Measurements from ENCODE around the gene GOLGA8S. TPM values are rescaled to one million over a fixed set of nuclear protein-coding genes. Genes with fewer than 3 reads are reported as not detected.
"Not testable (repeated sequence)": the region's sequence is repeated elsewhere in the genome, so short reads cannot be mapped to it uniquely, and the experiment has no call there.

GOLGA8S gene, protein sequence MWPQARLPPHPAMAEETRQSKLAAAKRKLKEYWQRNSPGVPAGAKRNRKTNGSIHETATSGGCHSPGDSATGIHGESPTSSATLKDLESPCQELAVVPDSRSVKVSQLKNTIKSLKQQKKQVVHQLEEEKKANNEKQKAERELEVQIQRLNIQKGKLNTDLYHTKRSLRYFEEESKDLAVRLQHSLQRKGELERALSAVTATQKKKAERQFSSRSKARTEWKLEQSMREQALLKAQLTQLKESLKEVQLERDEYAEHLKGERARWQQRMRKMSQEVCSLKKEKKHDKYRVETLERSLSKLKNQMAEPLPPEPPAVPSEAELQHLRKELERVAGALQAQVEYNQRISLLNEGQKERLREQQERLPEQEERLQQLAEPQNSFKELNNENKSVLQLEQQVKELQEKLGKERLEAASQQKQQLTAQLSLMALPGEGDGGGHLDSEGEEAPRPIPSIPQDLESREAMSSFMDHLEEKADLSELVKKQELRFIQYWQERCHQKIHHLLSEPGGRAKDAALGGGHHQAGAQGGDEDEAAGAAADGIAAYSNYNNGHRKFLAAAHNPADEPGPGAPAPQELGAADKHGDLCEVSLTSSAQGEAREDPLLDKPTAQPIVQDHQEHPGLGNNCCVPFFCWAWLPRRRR
- total RNA-seq: under 1 TPM; 0.23 to 0.25 TPM

GRCh38 chr15:23354448-23354847 is at the start of gene GOLGA8S:
GOLGA8S (plus strand) TSS chr15:23354748; CDS start chr15:23354810, 62 bp downstream.
- not testable (repeated sequence) for DNase-seq (ENCODE audit: low spot score in 2 of 2); ATAC-seq; H3K27ac Mint-ChIP-seq; H3K36me3 Mint-ChIP-seq; H3K9me3 Mint-ChIP-seq

DNA sequence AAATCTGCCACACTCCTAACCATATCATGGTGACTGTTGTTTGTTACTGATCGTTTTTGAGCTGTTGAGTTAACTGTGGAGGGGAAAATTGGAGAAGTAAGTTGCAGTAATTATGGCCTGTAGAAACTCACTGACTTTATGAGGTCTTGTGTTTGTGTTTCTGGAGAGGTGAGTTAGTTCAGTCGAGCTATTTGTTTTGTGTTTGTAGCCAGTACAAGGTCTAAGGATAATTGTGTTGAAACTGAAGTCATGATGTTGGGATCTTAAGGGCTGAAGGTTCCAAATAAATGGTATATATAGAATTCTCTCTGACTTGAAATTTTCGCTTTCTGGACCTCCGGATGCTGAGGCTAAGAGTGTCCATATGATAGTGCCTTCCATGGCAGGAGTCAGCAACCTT is 49.7 kb upstream of the GOLGA8S start:
- not testable (repeated sequence) for DNase-seq (ENCODE audit: low spot score in 2 of 2); H3K9me3 Mint-ChIP-seq; ATAC-seq
- H3K36me3 Mint-ChIP-seq: peaks cover 5 to 17% of the 10 kb centered on the region in 2 donors
- H3K27ac Mint-ChIP-seq: peak overlapping the region in 1 of 2 donors; percentile 87

- not testable (repeated sequence) for ATAC-seq; DNase-seq (ENCODE audit: low spot score in 2 of 2); H3K9me3 Mint-ChIP-seq
- H3K27ac Mint-ChIP-seq: peak overlapping the region in 1 of 2 donors; percentile 25
- peaks cover 5 to 19% of the 10 kb centered on the region in 2 donors for H3K36me3 Mint-ChIP-seq
Measured at GRCh38 chr15:23305921-23306320, 48.6 kb upstream of the GOLGA8S start.

DNA sequence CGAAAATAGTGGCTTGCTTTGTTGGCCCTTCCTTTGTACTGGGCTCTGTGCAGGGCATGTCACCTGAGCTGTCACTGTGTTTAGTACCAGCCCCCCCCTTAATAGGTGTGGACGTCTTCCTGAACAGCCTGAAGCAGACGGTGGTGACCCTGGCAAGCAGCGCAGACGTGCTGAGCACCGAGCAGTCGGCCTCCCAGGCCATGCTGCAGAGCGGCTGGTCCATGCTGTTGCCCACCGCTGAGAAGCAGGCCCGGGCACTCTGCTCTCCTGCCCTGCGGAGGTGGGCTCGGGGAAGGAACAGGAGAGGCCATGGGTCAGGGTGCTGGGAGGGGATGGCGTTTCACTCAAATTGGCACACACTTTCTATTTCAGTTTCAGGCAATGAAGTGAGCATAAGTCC is 43.3 kb upstream of the GOLGA8S start:
- not testable (repeated sequence) for H3K27ac Mint-ChIP-seq; ATAC-seq; H3K9me3 Mint-ChIP-seq; DNase-seq (ENCODE audit: low spot score in 2 of 2)
- peaks cover 5 to 18% of the 10 kb centered on the region in 2 donors for H3K36me3 Mint-ChIP-seq

DNA sequence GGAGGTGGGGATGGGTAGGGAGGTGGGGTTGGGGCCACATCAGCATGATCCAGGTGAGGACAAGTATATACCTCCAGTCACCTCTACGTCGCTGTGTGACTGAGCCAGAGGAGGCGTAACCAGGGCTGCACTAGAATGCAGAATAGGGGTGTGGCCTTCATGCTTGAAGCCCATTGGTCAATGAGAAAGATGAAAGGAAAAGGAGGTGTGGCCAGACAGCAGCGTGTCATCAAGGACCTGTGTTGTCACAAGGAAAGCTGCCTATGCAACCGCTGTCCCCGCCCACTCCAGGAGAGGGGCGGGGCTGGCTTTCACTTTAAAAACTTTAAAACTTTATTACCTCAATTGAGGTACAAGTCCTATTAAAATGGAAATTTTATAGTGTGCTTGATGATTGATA is 20.5 kb upstream of the GOLGA8S start, which contains the start of gene GOLGA6L26:
Gene GOLGA6L26 (minus strand): TSS at position 101 of the 400 bp plus-strand sequence. CDS start 61 bp downstream, at position 40.
- ATAC-seq; H3K36me3 Mint-ChIP-seq; H3K9me3 Mint-ChIP-seq; H3K27ac Mint-ChIP-seq; DNase-seq (ENCODE audit: low spot score in 2 of 2): not testable (repeated sequence)

- not testable (repeated sequence) for ATAC-seq; H3K9me3 Mint-ChIP-seq; H3K27ac Mint-ChIP-seq; DNase-seq (ENCODE audit: low spot score in 2 of 2); H3K36me3 Mint-ChIP-seq
Measured at GRCh38 chr15:23362622-23363021, 8.1 kb downstream of the GOLGA8S start.

- not testable (repeated sequence) for H3K27ac Mint-ChIP-seq; DNase-seq (ENCODE audit: low spot score in 2 of 2); ATAC-seq; H3K36me3 Mint-ChIP-seq; H3K9me3 Mint-ChIP-seq
Measured at GRCh38 chr15:23364261-23364660, 9.7 kb downstream of the GOLGA8S start.

GRCh38 chr15:23370578-23370977 is 16.0 kb downstream of the GOLGA8S start:
- H3K27ac Mint-ChIP-seq: no peak overlapping the region
- no peak for DNase-seq (ENCODE audit: low spot score in 2 of 2)
- no peaks in the 10 kb centered on the region for H3K36me3 Mint-ChIP-seq
- no peaks in the 10 kb centered on the region for H3K9me3 Mint-ChIP-seq
- no peak for ATAC-seq

- not testable (repeated sequence) for H3K9me3 Mint-ChIP-seq; H3K27ac Mint-ChIP-seq; H3K36me3 Mint-ChIP-seq; ATAC-seq; DNase-seq (ENCODE audit: low spot score in 2 of 2)
Measured at GRCh38 chr15:23371134-23371533, 16.6 kb downstream of the GOLGA8S start.

DNA sequence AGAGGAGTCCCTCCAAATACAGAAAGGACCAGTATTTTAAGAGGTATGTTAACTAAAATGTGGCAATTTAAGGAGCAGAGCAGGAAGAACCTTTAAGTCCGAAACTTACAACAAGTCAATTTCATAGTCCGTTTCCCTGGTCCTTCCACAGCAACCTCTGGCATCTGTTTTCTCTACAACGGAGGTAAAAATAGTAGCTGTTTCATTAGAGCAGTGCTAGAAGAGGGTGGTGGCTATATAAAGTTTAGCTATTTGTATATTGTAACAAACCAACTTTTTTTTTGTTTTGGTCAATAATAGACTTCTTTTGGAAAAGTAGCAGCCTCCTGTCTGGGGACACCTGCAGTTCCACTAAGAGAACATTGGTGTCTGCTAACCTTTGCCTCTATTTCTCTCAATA is 17.3 kb downstream of the GOLGA8S start:
- H3K36me3 Mint-ChIP-seq; H3K27ac Mint-ChIP-seq; ATAC-seq; DNase-seq (ENCODE audit: low spot score in 2 of 2); H3K9me3 Mint-ChIP-seq: not testable (repeated sequence)

GRCh38 chr15:23372284-23372683 is 17.7 kb downstream of the GOLGA8S start:
- ATAC-seq (no peak), DNase-seq (ENCODE audit: low spot score in 2 of 2) (no peak)
- no peaks in the 10 kb centered on the region for H3K36me3 Mint-ChIP-seq

DNA sequence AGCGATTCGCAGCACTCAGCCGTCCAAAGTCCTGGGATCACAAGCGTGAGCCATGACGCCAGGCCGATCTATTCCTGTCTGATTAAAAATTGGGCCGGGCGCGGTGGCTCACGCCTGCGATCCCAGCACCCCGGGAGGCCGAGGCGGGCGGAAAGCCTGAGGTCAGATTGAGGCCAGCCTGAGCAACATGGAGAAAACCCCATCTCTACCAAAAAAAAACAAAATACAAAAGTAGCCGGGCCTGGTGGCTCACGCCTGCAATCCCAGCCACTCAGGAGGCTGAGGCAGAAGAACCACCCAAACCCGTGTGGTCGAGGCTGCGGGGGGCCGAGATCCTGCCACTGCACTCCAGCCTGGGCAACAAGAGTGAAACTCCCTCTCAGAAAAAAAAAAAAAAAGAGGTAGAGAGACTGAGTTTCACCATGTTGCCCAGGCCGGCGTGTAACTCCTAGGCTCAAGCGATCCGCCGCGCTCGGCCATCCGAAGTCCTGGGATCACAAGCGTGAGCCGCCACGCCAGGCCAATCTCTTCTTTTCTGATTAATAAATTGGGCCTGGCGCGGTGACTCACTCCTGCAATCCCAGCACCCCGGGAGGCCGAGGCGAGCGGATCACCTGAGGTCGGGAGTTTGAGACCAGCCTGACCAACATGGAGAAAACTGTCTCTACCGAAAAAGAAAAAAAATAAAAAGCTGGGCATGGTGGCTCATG is 18.5 kb downstream of the GOLGA8S start:
- not testable (repeated sequence) for H3K9me3 Mint-ChIP-seq; DNase-seq (ENCODE audit: low spot score in 2 of 2); H3K36me3 Mint-ChIP-seq; H3K27ac Mint-ChIP-seq; ATAC-seq

More at GRCh38 chr15:23372284-23372683, 17.7 kb downstream of the GOLGA8S start:
- no peak overlapping the region for H3K27ac Mint-ChIP-seq
- no peaks in the 10 kb centered on the region for H3K9me3 Mint-ChIP-seq

- not testable (repeated sequence) for H3K36me3 Mint-ChIP-seq; DNase-seq (ENCODE audit: low spot score in 2 of 2); ATAC-seq; H3K27ac Mint-ChIP-seq; H3K9me3 Mint-ChIP-seq
Measured at GRCh38 chr15:23374226-23374625, 19.7 kb downstream of the GOLGA8S start.

DNA sequence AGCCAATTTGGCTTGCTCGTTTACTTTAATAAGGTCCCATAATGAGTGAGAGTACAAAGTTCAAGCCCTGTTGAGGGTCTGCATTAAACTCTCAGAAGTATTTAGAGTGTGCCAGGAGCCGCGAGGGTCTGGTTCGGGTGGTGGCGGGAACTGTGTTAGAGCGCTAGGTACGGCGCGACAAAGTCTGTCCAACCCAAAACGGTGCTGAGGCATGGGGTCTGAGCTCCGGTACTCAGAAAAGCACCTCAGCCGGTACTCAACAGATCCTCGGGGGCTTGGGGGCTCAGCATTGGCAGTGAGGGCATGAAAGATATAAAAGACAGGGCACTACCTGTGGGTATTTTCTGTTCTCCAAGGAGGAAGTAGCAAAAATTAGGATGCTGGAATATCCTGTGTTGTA is 24.4 kb downstream of the GOLGA8S start:
- not testable (repeated sequence) for H3K27ac Mint-ChIP-seq; H3K9me3 Mint-ChIP-seq; H3K36me3 Mint-ChIP-seq; ATAC-seq; DNase-seq (ENCODE audit: low spot score in 2 of 2)

- H3K9me3 Mint-ChIP-seq; DNase-seq (ENCODE audit: low spot score in 2 of 2); H3K36me3 Mint-ChIP-seq; ATAC-seq; H3K27ac Mint-ChIP-seq: not testable (repeated sequence)
Measured at GRCh38 chr15:23380700-23381099, 26.2 kb downstream of the GOLGA8S start.

- not testable (repeated sequence) for H3K9me3 Mint-ChIP-seq; DNase-seq (ENCODE audit: low spot score in 2 of 2); H3K27ac Mint-ChIP-seq; H3K36me3 Mint-ChIP-seq; ATAC-seq
Measured at GRCh38 chr15:23381192-23381591, 26.6 kb downstream of the GOLGA8S start.

DNA sequence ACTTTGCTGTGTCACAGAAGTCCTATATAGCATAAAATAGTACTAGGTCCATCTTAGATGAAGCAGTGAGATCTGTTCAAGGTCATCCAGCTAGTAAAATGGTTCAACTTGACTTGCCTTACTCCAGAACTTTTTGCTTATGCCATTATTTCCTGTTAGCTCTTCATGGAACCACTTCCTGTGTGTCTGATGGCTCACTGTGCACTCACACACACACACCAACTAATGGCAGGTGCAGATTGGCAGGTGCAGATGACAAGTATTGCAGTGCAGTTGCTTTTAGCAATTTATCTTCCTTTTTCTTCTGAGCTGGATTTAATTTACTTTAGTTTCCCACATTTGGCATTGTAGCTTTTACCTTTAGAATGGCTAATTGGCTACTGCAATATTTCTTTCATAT is 29.8 kb downstream of the GOLGA8S start:
- Mint-ChIP-seq H3K36me3 (no peaks in the 10 kb centered on the region), H3K9me3 (no peaks in the 10 kb centered on the region), H3K27ac (no peak overlapping the region)
- DNase-seq (ENCODE audit: low spot score in 2 of 2) (no peak), ATAC-seq (no peak)
